Naive B cell (primary cell): Measurements from ENCODE around the gene CCNL1. TPM values are rescaled to one million over a fixed set of nuclear protein-coding genes. Genes with fewer than 3 reads are reported as not detected.
A peak's percentile ranks its signal among the peaks of the same experiment; 100 is the strongest.

Source experiments
- ATAC-seq, 2 donors: fragments of 150-1000 bp; cut with Tn5 transposase; 2 replicates each; pipeline ENCODE4 v1.10.0; 2021; ENCODE audit warnings: low read depth in 2 of 2, mild to moderate bottlenecking in 2 of 2, moderate library complexity in 2 of 2
- DNase-seq: peaks from one replicate; pipeline ENCODE4 v3.0.0; 2022
- H3K27ac Mint-ChIP-seq, 6 donors: one replicate each; pipeline ENCODE4 v1.8.0; 2020 to 2022; ENCODE audit warnings: mild to moderate bottlenecking in 6 of 6, mixed read lengths in 6 of 6, moderate library complexity in 5 of 6, inconsistent platforms in 2 of 6
- H3K27me3 Mint-ChIP-seq, 3 donors: one replicate each; pipeline ENCODE4 v1.8.0; 2021 to 2022; ENCODE audit warnings: mixed read lengths in 3 of 3, mild to moderate bottlenecking in 1 of 3
- H3K36me3 Mint-ChIP-seq, 2 donors: one replicate each; pipeline ENCODE4 v1.8.0; 2020 to 2022; ENCODE audit warnings: mixed read lengths in 2 of 2, inconsistent platforms in 1 of 2, mild to moderate bottlenecking in 1 of 2
- H3K4me1 Mint-ChIP-seq, 3 donors: one replicate each; pipeline ENCODE4 v1.8.0; 2020 to 2022; ENCODE audit warnings: mixed read lengths in 3 of 3, inconsistent platforms in 1 of 3, mild to moderate bottlenecking in 1 of 3, moderate library complexity in 1 of 3
- H3K4me3 Mint-ChIP-seq, 8 donors: one replicate each; pipeline ENCODE4 v1.8.0; 2020 to 2022; ENCODE audit warnings: mild to moderate bottlenecking in 8 of 8, mixed read lengths in 8 of 8, moderate library complexity in 8 of 8, inconsistent platforms in 2 of 8
- H3K9me3 Mint-ChIP-seq, 7 donors: one replicate each; pipeline ENCODE4 v1.8.0; 2020 to 2022; ENCODE audit warnings: mixed read lengths in 7 of 7, mild to moderate bottlenecking in 5 of 7, inconsistent platforms in 2 of 7, moderate library complexity in 1 of 7
- polyA plus RNA-seq, 6 donors: library from polyadenylated mRNA; unstranded; fragments of 300-500 nt; fragmentation: Illumina TruSeq; gene quantifications; one replicate each; pipeline ENCODE4 v1.2.3, GENCODE V29; 2021; ENCODE audit warnings: low read depth in 6 of 6

CCNL1 gene
- polyA plus RNA-seq, 6 donors from 2014 or later = 64.1 to 148 (median 138) TPM

- DNase-seq (no peak), ATAC-seq (no peak)
- Mint-ChIP-seq H3K36me3 (no peaks in the 10 kb centered on the region), H3K4me3 (no peak overlapping the region), H3K4me1 (peaks cover 0 to 3% (median 3%) of the 10 kb centered on the region in 3 donors), H3K9me3 (no peaks in the 10 kb centered on the region), H3K27me3 (peaks cover 19 to 22% (median 21%) of the 10 kb centered on the region in 3 donors), H3K27ac (peak overlapping the region in 1 of 6 donors; percentile 16)
Measured at GRCh38 chr3:157099326-157100095, 60.4 kb downstream of the CCNL1 start.

DNA sequence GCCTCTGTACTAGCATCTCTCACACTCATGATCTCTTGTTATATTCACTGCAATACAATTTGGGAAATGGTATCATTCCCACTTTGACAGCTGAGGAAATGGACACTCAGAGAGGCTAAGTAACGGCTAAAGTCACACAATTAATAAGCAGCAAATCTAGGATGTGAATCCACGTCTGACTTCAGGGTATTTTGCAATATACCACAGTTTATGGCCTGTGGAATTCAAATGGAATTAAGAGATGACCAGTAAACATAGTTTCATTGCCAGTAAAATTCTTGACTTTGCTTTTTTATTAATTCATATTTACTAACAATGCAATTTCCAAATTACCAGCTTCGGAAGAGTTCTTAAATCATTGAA, 61.1 kb downstream of the CCNL1 start:
- H3K4me3 Mint-ChIP-seq = no peak overlapping the region
- H3K27me3 Mint-ChIP-seq = peaks cover 21 to 24% (median 23%) of the 10 kb centered on the region in 3 donors
- no peaks in the 10 kb centered on the region for H3K36me3 Mint-ChIP-seq
- H3K27ac Mint-ChIP-seq = no peak overlapping the region
- H3K9me3 Mint-ChIP-seq = no peaks in the 10 kb centered on the region
- ATAC-seq (no peak), DNase-seq (no peak)
- H3K4me1 Mint-ChIP-seq = peaks cover 0 to 3% (median 3%) of the 10 kb centered on the region in 3 donors

DNA sequence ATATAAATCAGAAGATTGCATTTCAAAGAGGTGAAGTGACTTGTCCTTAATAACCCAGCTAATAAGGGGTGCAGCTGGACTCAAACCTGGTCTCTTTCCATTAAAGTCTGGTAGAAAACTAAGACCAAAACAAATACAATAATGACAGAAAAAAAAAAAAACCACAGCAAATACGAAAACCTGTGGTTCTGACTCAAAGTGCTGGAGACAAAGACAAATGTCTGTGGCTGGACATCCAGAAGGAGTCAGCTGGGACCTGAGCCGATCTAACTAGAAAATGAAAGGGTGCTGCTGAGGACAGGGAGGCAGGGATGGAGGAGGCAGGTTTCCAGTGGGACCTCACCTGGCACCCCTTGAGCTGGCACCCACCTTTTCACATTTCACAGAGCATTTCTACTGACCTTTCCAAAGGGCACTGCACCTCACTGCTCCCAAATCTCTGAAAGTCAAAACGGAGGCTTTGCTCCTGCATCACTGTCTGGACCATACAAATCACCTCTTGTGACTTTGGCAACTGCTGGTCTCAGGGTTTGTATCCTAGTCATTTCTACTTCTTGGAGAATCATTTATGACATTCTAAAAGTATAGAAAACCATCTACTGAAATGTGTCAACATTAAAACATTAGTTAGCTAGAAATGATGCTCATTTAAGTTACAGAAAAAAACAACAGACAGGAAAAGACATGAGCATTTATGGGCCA, 61.7 kb downstream of the CCNL1 start:
- Mint-ChIP-seq H3K36me3 (no peaks in the 10 kb centered on the region), H3K4me1 (no peaks in the 10 kb centered on the region), H3K27me3 (peaks cover 21 to 24% (median 23%) of the 10 kb centered on the region in 3 donors), H3K9me3 (no peaks in the 10 kb centered on the region), H3K27ac (peak overlapping the region in 1 of 6 donors; percentile 52), H3K4me3 (no peak overlapping the region)
- no peak for ATAC-seq
- DNase-seq = no peak
